ENCODE measurements around the gene PHLDB2.

Gene PHLDB2

DNA sequence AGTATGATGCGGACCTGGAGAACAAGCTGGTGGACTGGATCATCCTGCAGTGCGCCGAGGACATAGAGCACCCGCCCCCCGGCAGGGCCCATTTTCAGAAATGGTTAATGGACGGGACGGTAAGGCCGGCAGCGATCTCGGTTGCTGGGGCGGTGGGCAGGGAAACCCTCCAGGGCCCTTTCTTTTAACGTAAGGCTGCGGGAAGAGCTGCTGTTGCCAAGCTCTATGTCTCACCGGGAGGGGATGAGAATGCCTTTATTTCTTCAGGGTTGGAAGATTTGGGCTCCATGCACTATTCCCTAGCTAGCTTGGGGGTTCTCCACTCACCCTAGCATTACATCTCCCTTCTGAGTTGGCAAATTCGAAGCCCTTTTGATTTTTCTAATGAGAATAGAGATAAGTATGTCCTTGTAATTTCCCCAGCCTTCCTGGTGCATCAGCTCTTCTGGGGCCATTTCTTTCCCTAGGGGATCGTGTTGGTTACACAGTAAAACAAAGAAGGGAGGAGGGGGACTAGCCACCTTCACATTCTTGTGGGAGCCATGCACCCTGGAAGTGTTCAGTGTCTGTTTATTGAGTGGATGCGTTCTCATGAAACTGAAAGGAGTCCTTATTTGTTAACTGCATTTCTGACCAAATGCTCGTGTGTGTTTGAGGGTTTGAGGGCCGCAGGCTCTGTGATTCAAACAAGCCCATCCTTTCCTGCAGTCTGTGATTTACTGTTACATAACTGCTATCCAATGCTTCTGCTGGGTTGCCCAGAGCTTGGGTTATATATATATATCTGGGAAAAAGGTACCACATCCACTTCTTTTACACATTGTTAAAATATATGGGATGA, 140.6 kb downstream of the PHLDB2 start:
- DNase-seq (ENCODE audit: low spot score), result no peak

DNA sequence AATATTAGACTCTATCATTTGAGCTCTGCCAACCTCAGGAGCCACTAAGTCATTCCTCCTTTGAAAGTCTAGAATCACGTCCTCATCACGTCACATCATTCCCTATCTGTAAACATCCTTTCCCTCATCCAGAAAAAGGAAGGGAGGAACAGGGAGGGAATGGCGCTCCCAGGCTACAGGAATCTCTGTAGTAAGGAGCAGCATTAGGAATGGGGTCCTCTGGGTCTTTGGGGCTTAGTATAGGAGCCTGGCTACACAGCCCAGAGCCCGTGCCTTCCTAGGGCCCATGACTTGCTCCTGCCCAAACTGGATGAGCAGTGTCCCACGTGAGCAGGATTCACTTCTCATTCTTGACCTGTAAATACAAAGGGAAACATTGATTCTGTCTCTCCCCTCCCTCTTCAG, 141.3 kb downstream of the PHLDB2 start:
- no peak for DNase-seq (ENCODE audit: low spot score)

DNA sequence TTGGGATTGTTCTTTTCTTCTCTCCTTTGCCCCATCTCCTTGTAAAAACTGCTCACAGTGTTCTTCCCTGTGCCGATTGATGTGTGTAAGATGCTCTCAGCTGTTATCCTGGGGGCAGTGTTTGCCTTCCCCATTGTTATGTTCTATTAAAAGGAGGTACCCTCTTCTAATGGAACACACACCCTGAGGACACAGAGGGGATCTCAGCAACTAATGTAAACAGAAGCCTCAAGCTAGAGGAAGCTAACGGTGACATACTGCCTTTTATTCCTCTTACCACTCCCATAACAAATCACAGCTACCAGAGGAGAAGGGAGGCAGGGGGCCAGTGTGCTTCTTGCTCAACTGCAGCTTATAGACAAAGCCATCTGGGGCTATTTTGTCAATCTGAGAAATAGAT, 141.9 kb downstream of the PHLDB2 start:
- DNase-seq (ENCODE audit: low spot score), result no peak

DNA sequence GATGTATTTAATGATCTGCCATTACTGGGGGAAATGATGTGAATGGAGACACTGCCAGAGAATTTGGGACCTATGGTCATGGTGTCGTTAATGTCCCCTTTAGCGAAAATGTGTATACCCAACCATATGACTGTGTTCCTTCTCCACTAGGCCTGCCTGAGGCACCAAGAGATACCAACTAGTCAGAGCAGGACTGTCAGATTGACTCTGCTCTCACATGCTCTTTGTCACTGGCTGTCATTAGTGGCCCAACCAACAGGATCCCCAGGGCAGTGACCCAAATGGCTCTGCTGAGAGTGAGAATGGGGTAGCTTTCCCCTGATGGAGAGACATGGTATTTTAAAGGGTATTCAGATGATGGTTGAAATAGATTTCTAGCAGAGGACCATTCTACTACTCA, 142.5 kb downstream of the PHLDB2 start:
- no peak for DNase-seq (ENCODE audit: low spot score)

DNA sequence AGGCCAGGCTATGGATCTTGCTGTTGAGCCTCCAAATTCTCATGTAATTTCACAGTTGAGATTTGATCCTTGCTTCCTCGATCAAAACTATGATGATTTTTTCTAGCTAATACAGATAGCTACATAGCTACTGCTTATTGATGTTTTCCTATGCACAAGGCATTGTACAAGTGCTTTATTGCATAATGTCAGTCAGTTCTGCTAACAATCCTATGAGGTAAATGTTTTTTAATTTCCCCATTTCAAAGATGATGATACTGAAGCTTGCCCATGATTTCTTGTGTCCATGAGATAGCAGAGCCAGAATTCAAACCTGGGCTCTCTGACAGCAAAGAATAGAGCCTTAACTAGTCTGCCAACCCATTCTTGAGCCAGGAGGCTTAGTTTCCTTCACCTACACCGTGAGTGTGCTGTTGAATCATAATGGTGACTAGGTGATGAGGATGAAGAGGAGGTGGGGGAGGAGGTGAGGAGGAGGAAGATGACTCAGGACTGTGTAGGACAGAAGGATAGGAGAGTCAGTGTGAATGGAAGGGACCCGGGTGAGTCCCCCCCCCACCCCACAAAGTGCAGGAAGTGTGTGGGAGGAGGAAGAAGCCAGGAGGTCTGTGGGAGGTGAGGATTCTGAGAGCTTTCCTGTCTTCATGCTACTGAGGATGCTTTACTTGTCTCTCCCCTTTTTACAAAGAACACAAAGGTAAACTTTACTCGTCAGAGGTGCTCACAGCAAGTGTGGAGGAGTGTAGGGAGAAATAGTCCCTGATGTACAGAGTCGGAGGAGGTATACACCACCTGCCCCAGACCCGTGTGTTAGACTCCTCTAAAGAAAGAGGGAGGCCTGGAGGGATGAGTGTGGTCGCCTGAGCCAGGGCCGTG, 143.3 kb downstream of the PHLDB2 start:
- DNase-seq (ENCODE audit: low spot score), result no peak

DNA sequence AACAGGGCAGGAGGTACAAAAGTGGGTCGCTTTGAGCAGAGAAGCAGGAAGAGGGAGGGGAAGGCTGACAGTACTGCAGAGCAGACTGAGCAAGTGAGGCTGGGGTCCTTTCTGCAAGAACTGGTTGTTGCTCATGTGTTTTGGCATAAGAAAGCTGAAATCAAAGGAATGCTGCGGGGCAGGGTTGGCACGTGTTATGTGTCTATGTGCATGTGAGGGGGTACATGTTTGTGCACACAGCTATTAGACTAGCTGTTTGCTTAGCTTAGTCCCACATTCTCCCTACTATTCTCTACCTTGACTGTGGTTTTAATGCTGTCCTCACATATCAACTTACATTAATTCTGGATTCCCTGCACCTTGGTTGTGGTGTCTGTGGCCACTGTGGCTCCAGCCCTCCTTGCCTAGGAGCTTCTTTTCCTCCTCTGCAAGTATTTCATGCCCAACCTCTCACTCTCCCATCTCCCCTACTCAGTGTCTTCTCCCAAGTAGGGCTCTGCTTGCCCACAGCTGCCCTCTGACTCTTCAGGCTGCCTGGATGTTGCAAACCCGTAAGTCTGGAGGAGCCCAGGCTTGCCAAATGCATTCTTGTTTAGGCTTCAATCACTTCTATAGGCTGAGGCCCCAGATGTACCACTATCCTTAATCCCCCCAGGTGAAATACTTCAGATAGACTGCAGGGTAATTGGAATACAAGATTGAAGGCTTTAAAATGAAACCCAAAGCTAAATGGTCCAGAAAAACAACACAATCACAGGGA, 144.4 kb downstream of the PHLDB2 start:
- DNase-seq (ENCODE audit: low spot score), result no peak

DNA sequence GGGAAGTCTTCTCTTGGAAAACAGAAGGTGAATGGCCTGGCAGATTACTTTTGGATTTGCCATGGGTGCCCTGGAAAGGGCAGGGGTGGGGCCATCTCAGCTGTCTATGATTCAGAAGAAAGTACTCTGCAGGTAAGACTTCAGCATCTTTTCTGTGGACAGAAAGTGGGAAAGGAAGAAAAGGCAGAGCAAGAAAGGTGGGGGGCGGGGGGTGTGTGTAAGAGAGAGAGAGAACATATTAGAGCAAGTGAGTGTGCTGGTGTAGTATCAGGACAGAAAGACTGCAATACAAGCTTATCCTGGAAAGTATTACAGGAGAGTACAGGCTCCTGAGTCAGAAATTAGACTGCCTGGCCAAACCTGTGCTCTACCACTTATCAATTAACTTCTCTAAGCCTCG, 145.1 kb downstream of the PHLDB2 start:
- no peak for DNase-seq (ENCODE audit: low spot score)

DNA sequence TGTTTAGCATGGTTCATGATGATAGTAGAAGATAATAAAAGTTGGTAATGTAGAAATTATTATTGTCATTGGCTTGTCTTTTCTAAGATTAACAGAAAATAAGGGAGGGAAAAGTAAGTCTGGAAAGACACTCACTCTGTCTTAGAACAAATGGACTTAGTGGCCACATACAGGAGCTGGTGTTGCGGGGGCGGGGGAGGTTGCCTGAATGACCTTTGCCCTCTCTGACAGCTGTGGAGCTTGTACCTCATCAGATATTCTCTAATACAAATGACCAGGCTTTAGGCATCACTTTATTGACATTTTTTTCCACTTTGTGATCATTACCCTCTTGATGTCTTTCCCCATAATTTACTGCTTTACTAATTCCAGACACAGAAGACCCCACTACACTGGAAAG, 145.6 kb downstream of the PHLDB2 start:
- no peak for DNase-seq (ENCODE audit: low spot score)

DNA sequence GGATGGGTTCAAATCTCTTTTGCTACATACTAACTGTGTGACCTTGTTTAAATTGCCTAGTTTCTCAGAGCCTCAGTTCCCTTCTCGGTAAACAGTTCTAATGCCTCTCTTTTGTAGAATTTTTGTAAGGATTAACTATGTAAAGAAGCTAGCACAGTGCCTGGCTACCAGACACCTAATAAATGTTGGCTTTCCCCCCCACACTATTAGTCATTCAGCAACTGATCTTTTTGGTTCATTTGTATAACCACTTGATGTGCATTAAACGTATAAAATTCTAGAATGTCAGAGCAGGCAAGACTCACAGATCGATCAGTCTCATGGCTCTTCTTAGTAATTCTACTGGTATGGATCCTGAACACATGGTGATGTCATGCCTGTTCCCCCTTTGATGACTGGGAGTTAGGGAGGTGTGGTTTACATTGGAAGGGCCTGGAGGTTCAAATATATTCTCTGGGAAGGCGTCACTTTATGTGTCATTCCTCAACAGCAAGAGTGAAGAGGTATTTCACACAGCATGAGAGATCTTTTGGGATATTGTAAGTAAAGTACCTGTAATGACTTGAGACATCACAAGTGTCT, 146.1 kb downstream of the PHLDB2 start:
- DNase-seq (ENCODE audit: low spot score), result no peak

DNA sequence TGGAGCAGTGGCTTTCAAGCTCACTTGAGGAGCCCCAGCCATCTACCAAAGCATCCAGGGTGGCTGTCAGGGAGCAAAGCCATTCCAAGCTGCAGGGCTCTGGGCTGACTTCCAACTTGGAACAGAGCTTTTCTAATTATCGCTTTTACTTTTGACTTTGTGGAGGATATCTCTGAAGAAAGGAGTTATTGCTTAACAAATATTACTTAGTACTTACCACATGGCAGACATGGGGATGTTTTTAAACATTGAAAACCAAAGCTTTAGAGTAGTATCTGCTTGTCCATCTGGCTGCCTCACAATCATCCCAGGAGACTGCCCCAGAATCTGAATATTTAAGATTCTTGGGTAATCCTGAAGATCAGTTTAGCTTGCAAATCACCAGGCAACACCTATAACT, 148.6 kb downstream of the PHLDB2 start:
- DNase-seq (ENCODE audit: low spot score), result no peak

DNA sequence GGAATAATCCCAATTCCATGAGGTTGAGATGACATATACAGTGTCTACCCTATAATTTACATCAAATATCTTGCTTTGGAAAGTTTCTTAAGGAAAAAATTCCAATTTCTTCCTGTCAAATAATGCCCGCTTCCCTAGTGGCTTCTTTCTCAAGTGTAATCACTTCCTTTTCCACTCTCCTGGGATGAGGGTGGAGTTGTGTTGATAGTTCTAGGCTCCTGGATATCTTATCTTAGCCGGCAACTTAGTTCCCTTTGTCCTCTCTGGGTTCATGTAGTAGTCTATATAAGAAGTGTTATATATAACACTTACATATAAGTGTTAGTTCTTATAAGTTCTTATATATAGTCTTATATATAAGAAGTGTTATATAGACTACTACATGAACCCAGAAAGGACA, 150.6 kb downstream of the PHLDB2 start:
- no peak for DNase-seq (ENCODE audit: low spot score)

DNA sequence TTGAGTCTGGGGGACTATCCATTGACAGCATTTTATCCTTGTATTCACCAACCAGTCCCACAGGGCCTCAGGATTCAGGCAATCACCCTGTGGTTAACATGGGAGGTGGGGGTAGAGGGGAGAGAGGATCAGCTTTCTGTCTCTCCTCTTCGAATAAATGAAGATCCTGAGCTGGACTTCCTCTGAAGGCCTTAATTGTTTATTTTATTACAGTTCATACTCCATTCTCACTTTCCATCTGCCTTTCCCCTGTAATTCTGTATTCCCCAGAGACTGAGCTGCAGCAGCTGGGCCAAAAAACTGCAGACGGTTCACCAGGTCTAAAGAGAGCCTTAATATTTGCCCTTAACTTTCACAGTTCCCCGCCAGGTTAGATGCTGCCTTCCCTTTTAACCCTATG, 151.6 kb downstream of the PHLDB2 start:
- no peak for DNase-seq (ENCODE audit: low spot score)

DNA sequence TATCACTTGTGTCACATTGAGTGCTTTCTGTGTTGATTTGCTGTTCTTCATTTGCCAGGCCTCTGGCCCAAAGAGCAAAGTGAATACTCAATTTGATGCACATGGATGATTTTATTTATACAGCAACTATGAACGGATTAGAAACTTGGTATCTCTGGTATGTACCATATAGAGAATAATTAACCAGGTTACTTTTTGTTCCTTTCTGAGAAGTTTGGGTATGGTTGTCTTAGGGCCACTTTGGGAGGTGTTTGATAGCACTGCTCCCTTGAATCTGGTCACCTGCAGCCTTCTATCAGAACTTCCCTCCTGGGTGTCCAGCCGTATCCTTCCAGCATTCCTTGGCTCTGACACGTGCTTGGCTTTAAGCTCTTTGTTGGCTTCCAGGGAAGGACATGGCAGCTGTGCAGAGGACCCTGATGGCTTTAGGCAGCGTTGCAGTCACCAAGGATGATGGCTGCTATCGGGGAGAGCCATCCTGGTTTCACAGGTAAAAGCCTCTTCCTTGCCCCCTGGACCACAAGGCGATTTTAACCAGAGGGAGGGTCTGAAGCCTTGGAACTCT, 152.4 kb downstream of the PHLDB2 start:
- no peak for DNase-seq (ENCODE audit: low spot score)

DNA sequence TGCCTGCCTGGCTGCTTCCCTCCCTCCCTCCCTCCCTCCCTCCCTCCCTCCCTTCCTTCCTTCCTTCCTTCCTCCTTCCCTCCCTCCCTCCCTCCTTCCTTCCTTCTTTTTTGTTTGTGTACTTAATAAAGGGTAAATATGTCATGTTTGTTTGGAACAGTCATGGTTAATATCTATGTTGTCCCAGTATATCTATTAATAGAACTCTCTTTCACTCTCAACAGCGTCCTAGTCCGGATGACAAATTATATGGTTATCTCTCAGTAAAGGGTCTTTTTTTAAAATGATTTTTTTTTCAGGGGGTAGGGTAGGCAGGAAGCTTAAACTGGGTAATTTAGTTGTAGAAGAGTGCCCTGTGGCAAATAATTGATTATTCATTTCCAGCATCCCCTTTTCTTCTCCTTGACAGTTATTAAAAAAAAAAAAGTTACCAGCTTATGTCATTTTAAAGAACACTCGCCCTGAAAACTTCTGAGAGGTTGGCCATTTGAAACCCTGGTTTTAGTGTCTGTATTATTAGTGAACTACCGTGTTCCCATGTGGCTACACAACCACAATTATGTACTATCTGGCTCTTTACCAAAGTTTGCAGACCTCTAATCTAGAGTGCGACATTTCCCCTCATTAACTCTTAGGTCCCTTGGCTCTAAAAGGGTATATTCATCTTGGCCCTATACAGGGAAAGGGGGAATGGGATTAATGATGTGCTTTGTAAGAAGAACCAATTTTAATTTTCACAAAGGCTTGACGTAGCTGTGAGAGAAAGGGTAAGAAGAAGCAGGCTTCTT, 153.3 kb downstream of the PHLDB2 start:
- no peak for DNase-seq (ENCODE audit: low spot score)

DNA sequence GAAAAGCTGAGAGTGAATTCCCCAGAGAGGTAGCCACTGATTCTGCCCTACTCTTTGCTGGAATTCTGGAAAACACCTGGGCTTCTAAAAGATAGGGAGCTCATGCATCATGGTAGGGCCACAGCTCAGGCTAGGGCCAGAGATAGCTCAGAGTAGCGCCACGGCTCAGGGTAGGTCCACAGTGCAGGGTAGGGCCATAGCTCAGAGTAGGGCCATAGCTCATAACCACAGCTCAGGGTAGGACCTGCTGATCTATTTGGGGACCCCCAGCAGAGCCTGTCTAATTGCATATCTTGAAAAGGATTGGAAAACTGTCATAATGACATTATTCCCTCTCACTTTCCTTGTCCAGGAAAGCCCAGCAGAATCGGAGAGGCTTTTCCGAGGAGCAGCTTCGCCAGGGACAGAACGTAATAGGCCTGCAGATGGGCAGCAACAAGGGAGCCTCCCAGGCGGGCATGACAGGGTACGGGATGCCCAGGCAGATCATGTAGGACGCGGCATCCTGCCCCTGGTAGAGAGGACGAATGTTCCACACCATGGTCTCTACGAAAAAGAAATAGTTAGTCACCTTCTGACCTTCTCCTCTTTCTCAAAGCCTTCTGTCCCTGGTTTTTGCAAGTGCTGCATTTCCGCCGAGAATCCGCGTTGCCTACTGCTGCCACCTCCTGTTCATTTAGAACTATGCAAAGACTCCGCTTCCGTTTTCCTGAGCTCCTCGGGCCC, 154.2 kb downstream of the PHLDB2 start:
- DNase-seq (ENCODE audit: low spot score), result peak; percentile 75

DNA sequence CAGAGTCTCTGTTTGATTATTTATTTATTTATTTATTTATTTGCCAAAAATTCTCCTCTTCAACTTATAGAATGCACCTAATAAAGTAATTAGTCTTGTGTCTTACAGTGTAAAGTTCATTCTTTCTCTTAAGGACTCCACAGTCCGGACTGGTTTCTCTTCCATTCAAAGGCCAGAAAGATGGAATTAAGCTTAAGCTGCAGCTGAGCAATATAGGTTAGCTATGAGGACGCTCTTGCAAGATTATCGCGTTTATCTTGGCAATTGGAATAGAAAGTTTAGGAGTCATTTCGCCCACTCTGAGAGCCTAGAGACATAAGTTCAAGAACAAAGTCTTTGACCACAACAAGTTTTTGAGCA, 154.7 kb downstream of the PHLDB2 start:
- no peak for DNase-seq (ENCODE audit: low spot score)

DNA sequence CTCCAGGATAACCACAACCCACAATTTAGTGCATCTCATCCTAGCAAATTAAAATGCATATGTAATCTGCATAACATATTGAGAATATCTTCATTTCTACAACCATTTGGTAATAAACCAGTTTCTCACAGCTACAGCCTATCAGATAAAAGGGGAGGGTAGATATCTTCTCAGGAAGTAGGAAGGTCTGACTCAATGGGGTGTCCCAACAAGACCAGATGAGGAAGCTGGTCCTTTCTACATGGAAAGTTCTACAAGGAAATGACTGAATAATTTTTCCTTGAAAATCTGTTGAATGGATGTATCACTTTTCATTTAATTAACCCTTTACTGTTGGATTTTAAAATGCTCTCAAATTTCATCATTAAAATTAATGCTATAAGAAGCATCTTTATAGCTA, 158.0 kb downstream of the PHLDB2 start:
- DNase-seq (ENCODE audit: low spot score), result no peak

DNA sequence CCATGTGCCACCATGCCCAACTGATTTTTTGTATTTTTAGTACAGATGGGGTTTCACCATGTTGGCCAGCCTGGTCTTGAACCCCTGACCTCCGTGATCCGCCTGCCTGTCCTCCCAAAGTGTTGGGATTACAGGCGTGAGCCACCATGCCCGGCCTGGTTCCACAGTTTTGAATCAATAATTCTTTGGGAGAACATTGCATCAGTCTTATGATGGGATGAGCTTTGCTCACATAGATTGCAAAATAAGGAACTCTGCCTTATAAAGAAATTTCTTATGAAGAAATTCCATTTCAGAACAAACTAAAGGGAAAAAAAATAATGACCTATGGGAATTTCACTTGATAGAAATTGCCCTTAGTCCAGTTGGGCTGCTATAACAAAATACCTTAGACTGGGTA, 159.6 kb downstream of the PHLDB2 start:
- no peak for DNase-seq (ENCODE audit: low spot score)

DNA sequence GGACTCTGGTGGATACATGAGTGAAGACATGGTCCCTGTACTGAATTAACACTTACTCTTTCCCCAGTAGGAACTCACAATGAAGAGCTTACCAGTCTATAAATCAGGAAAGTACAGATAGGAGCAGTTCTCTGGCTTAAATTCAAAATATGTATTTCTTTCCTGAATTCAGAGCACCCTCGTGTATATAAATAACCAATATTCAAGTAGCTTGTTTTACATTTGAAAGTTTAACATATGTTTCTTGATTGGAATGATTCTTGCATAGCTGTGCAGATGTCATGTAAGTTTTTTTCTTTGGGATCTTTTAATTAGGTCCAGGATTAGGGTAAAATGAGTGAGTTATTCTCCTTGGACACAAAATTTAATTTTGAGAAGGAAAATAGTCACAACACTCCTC, 160.7 kb downstream of the PHLDB2 start:
- no peak for DNase-seq (ENCODE audit: low spot score)

DNA sequence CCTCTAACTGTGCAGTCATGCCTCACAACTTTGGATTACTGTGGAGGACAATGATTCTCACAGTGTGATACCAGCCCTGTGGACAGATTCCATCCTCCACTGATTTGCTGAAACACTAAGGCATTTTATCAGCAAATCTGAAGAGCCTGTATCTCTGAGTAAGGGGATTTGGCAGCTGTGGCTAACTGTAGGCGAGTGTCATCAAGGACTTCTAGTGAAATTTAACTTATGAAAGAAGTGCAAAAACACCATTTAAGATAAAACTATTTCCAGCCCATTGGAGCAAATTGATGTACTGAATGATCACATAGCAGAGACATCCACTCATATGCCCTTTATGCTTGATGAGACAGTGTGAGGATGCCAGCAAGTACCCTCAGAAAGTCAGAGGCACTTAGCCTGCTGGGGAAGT, 161.6 kb downstream of the PHLDB2 start:
- no peak for DNase-seq (ENCODE audit: low spot score)
